ENCODE measurements around the gene ZBTB39.

- TF ChIP-seq CTCF (IDR thresholded peaks at IDR 0.05; ENCODE audit: poor library complexity) (no peak), EZH2phosphoT487 (IDR thresholded peaks at IDR 0.05; ENCODE audit: low read depth, severe bottlenecking, unreplicated experiment) (no peak), EZH2 (IDR thresholded peaks at IDR 0.05; ENCODE audit: borderline replicate concordance) (no peak)
Measured at GRCh38 chr12:56993346-56993745, 13.0 kb downstream of the ZBTB39 start.
